Activated CD4-positive, alpha-beta T cell treated with anti-CD3 and anti-CD28 coated beads, Interleukin-2, amount 50 U/mL, for 24 hours (primary cell): ENCODE measurements around the gene DSC1.

ENCODE experiments used
- DNase-seq, 2 donors: peaks; one replicate each; pipeline ENCODE4 v3.0.0-alpha.2; 2020; ENCODE audit warnings: low read depth in 1 of 2, low spot score in 1 of 2

Gene DSC1

DNA sequence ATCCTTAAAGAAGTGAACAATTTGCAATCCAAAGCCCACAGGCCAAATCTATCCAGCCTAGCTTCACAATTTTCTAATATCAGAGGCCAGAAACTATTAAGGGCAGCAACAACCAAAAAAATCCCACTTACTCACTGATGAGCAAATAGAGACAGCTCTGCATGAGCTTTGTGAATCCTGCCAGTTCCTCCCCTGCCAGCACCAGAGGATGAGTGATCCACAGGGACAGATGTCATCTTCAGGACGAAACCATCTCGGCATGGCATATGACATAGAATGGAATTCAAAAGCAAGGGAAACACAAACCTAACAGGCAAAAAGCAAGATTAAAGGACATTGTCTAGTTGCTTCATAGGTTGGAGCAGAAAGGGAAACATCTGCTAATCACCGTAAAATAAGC, 58.2 kb downstream of the DSC1 start:
- DNase-seq: no peak

DNA sequence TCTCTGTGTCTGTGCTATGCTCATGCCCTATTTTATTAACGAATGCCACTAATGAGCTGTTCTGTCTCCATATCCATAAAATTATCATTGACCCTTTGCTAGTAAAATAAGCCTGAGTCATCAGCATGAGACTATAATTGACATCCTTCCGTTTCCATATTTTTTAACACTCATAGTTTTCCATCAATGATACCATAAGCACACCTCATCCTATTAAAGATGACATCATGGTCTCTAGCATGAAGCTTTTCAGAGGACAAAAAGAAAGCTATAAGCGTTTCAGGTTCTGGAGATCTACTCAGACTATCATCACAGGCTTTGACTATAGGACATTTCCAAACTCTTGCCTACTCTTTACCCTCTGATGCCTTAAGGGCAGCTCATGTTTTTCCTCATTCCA, 59.2 kb downstream of the DSC1 start:
- no peak for DNase-seq

GRCh38 chr18:31102941-31103340, 59.7 kb downstream of the DSC1 start:
- DNase-seq: no peak

DNA sequence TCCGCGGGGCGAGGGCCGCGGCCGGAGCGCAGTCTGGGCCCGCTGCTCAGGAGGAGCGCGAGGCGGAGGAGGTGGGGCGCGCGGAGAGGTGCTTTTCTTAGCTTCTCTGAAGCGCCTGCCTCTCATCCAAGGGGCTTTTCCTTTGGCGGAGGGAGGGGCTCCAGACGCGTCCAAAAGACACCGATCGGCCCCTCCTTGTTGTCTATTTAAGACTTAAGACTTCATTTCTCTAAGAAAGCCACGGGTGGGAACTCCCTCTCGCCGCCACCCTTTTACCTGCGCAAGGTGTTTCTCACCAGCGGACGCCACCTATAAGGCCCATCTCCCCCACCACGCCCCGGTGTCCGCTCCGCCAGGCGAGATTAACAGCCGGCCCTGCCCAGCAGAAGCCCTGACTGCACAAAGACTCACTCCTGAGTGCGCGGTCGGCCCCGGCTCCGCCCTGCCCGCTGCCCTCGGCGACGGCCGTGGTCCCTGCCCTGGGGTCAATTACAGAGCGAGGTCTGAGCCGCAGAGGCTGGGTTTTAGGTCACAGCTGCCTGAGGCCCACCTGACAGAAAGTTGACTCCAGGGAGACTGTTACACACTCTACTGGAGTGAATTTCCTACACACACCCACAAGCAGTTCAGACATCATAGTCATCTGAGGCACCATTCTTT, 60.5 kb downstream of the DSC1 start, which contains the start of gene DSC2:
Gene DSC2, minus strand, starts transcription at position 397 of the 660 bp plus-strand sequence. CDS start 450 bp downstream, outside the sequence.
- DNase-seq: no peak

GRCh38 chr18:31101183-31102024, 61.3 kb downstream of the DSC1 start:
- no peak for DNase-seq

- no peak for DNase-seq
Measured at GRCh38 chr18:31100436-31101182, 62.0 kb downstream of the DSC1 start.

DNA sequence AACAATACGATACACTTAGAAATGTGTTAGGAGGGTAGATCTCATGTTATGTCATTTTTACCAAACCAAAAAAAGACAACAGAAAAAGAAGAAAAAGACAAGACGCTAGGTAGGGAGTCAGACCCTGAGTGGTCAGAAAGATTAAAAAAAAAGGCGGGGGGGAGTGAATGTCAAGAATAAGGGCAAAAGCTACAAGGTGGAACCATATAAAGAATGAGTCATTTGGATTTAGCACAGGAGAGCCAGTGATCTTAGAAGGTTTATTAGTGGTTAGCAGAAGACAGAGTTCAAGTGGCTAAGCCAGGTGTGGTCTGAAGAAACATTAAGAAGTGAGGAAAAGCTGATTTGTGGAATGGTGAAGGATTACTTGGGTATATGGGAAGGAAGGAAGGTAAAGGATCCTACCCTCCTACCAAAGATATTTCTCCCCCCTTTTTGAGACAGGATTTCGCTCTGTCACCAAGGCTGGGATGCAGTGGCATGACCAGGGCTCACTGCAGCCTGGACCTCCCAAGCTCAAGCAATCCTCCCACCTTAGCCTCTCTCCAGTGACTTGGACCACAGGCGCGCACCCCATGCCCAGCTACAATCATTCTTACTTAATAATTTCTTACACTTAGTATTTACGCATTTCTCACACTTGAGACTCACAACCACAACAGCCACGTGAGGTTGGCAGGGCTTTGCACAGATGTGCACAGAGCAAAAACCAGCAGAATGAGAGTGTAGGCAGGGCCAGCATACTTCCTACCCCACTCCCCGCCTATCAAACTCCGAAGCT, 63.0 kb downstream of the DSC1 start:
- no peak for DNase-seq

- no peak for DNase-seq
Measured at GRCh38 chr18:31098878-31099277, 63.8 kb downstream of the DSC1 start.

DNA sequence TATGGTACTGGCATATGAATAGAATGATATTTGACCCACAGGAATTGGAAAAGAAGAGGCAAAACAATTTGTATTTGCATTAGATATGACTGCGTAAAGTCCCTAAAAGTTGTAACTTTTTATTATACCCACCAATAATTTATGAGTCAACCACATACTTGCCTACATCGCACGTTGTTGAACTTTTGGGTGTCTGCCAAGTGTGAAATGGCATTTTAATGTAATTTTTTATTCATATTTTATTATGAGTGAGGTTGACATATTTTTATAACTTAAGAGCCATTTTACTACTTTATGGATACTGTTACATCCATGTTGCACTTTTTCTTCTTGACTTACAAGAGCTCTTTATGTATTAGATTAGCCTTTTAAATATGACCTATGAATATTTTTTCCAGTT, 65.0 kb downstream of the DSC1 start:
- no peak for DNase-seq

DNA sequence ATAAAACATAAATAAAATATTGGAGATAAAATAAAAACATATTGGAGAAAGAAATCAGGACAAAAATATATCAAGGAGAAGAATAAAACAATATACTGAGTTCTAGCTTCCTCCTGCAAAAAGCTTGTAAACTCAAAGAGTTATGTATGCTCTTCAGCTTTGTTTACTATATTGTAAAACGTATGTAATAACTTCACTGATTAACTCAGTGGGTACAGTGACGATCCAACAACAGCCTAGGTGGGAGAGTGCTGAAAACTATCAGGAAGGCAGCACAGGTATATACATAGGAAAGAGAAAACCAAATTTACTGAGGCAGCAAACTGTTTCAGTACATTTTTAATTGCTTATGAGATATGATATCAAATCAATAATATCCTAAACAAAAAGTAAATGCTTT, 68.8 kb downstream of the DSC1 start:
- DNase-seq: no peak

DNA sequence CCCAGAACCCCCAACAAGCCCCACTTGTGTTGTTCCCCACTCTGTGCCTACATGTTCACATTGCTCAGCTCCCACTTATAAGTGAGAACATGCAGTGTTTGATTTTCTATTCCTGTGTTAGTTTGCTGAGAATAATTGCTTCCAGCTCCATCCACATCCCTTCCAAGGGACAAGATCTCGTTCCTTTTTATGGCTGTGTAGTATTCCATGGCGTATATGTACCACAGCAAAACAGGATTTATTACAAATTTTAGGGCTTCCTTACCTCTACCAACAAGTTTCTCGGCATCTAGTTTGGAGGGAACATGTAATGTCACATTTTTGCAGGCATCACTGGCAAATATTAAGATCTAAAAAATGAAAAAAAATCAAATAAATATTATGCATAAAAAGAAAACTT, 69.4 kb downstream of the DSC1 start:
- DNase-seq: no peak

DNA sequence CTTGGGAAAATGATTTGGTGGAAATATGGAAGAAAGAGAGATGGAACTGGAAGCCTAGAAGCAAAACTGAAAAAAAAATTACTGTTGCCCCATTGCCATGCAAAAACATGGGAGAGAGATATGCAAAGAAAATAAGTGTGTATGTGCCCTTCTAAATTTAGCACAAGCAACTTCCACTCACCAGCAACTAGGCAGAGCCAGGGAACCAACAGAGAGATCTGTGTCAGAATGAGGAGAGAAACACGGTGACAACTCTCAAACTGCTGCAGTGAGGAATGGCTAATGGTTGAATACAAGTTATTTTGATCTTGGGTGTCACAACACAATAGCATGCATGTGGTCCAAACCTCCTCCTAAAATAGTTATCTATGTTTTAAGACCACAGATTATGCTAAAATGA, 71.3 kb downstream of the DSC1 start:
- DNase-seq: no peak

- DNase-seq: no peak
Measured at GRCh38 chr18:31088532-31088931, 74.1 kb downstream of the DSC1 start.

DNA sequence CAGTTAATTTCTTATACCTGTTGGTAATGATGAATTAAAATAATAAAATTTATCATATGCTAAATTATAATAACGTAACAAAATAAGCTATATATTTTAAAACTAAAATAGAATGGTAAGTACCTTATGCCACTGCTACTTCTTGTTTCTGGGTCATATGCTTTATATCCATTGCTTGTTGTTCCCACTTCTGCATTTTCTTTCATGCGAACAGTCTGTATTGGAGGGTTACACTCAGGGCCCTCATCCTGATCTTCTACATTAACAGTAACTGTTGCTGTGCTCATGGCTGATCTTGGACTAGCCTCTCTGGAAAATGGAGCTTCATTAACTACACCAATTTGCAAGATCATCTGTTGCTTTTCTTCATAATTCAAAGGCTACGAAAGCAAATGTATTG, 82.7 kb downstream of the DSC1 start:
- DNase-seq: no peak
